Measurements from ENCODE around the gene ARL4D. TPM values are rescaled to one million over a fixed set of nuclear protein-coding genes. Genes with fewer than 3 reads are reported as not detected.

The ARL4D gene
- total and polyA plus RNA-seq, 2 of the 4 experiments (the other 2 are of a cell fraction) = 12.5 to 30.7 TPM

DNA sequence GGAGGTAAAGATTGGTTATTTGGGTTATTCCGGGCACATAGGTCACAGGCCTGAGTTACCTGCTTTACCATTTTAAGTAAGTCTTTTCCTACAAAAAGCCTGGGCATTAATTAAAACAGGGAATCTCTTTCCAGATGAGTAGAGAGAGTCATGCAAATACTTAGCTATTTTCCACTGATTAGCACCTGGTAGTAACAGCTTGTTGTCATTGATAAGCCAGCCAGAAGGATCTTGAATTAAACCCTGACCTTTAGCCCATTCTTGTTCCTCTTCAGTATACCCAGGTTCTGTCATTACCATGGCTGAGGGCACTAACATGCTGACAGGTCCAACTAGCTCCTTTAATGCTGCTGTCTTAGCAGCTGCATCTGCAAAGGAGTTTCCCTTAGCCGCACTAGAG is 44.4 kb upstream of the ARL4D start:
- intact Hi-C loops (cut with micrococcal nuclease) = no loop called here
- CTCF ChIA-PET = no interaction called here
- WGBS, 2 experiments (ENCODE audit: extremely low coverage in 2 of 2, insufficient read length in 1 of 2) = no CpG with 5 or more reads among the region's 2 CpGs

More for the DNA sequence above, 44.4 kb upstream of the ARL4D start:
- Histone ChIP-seq H3K56ac (ENCODE audit: extremely low read depth, insufficient read depth, low read length) (no peak overlapping the region), H2AK5ac (ENCODE audit: low read depth, low read length) (no peak overlapping the region), H3K18ac (ENCODE audit: low read depth, low read length) (no peak overlapping the region), H3K36me3 (ENCODE audit: control insufficient read depth, insufficient read depth, low read length) (no peaks in the 10 kb centered on the region), H4K20me1 (ENCODE audit: insufficient read depth, low read length) (no peaks in the 10 kb centered on the region), H3K14ac (replicated peaks; ENCODE audit: low read depth, low read length) (no peak overlapping the region), H2AFZ (replicated peaks; ENCODE audit: low read length, poor library complexity) (no peak overlapping the region), H2AK9ac (replicated peaks; ENCODE audit: low read depth, low read length, poor library complexity) (no peak overlapping the region), H2BK15ac (ENCODE audit: low read depth, low read length) (no peak overlapping the region), H2BK5ac (ENCODE audit: low read depth, low read length, poor library complexity, severe bottlenecking) (no peak overlapping the region), H3K9me1 (ENCODE audit: insufficient read depth, low read length) (peaks cover 7% of the 10 kb centered on the region), H4K8ac (ENCODE audit: low read depth in 2 of 2, low read length in 2 of 2) (no peak overlapping the region), H3K4me2 (ENCODE audit: low read depth, low read length) (no peak overlapping the region), H2BK20ac (ENCODE audit: low read depth, low read length) (no peak overlapping the region), H3K23ac (ENCODE audit: low read depth, low read length) (no peak overlapping the region), H3K27me3 (ENCODE audit: control insufficient read depth, insufficient read depth, low read length) (no peaks in the 10 kb centered on the region), H3K79me1 (ENCODE audit: low read depth in 1 of 2, low read length in 2 of 2) (peaks cover 0 to 13% of the 10 kb centered on the region in 2 experiments; a peak in 2 of 4 replicates), H2BK120ac (ENCODE audit: low read depth, low read length) (no peak overlapping the region), H3K9me3 (ENCODE audit: control insufficient read depth, insufficient read depth, low read length) (peaks cover 13% of the 10 kb centered on the region), H4K91ac (ENCODE audit: insufficient read depth, low read depth, low read length) (no peak overlapping the region), H3K4ac (ENCODE audit: low read depth, low read length) (no peak overlapping the region), H4K5ac (ENCODE audit: low read depth, low read length) (no peak overlapping the region), H3K4me1 (ENCODE audit: control insufficient read depth, insufficient read depth, low read length) (peaks cover 7% of the 10 kb centered on the region), H3K9ac (ENCODE audit: low read depth, low read length) (no peak overlapping the region), H3K27ac (ENCODE audit: insufficient read depth, low read length) (no peak overlapping the region), H3K4me3 (ENCODE audit: insufficient read depth, low read depth, low read length) (no peak overlapping the region)
- dilution Hi-C loops (cut with HindIII; ENCODE audit: low sequenced_read_pairs, unreplicated experiment) = no loop called here
- no peak for ATAC-seq (ENCODE audit: low read depth)
- in situ Hi-C loops (cut with MboI; ENCODE audit: low sequenced_read_pairs) = loop anchor here (25.0 kb wide), 1 partner anchor 367 kb away; the partner anchor contains the start of genes PTGES3L, RPL27 and RUNDC1
- POLR2A ChIA-PET (ENCODE audit: unreplicated experiment) = no interaction called here
- TF ChIP-seq, protein P1, sequence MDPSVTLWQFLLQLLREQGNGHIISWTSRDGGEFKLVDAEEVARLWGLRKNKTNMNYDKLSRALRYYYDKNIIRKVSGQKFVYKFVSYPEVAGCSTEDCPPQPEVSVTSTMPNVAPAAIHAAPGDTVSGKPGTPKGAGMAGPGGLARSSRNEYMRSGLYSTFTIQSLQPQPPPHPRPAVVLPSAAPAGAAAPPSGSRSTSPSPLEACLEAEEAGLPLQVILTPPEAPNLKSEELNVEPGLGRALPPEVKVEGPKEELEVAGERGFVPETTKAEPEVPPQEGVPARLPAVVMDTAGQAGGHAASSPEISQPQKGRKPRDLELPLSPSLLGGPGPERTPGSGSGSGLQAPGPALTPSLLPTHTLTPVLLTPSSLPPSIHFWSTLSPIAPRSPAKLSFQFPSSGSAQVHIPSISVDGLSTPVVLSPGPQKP (IDR thresholded peaks at IDR 0.05; ENCODE audit: borderline replicate concordance, low read depth, low read length) = no peak
- TF ChIP-seq MAZ (IDR thresholded peaks at IDR 0.05; ENCODE audit: borderline replicate concordance, low read depth, low read length) = no peak
- no peak for TF ChIP-seq RCOR1 (IDR thresholded peaks at IDR 0.05; ENCODE audit: insufficient replicate concordance, low read length)
- TF ChIP-seq USF2 (IDR thresholded peaks at IDR 0.05; ENCODE audit: low read depth, low read length) = no peak
- no peak for TF ChIP-seq CEBPB (IDR thresholded peaks at IDR 0.05; ENCODE audit: low read depth, low read length)
- TF ChIP-seq POLR2A (IDR thresholded peaks at IDR 0.05; ENCODE audit: low read depth, low read length) = no peak
- TF ChIP-seq, protein P2, sequence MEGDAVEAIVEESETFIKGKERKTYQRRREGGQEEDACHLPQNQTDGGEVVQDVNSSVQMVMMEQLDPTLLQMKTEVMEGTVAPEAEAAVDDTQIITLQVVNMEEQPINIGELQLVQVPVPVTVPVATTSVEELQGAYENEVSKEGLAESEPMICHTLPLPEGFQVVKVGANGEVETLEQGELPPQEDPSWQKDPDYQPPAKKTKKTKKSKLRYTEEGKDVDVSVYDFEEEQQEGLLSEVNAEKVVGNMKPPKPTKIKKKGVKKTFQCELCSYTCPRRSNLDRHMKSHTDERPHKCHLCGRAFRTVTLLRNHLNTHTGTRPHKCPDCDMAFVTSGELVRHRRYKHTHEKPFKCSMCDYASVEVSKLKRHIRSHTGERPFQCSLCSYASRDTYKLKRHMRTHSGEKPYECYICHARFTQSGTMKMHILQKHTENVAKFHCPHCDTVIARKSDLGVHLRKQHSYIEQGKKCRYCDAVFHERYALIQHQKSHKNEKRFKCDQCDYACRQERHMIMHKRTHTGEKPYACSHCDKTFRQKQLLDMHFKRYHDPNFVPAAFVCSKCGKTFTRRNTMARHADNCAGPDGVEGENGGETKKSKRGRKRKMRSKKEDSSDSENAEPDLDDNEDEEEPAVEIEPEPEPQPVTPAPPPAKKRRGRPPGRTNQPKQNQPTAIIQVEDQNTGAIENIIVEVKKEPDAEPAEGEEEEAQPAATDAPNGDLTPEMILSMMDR (conservative IDR thresholded peaks at IDR 0.05; ENCODE audit: low read depth, low read length) = no peak
- no peak for TF ChIP-seq FOS (IDR thresholded peaks at IDR 0.05; ENCODE audit: low read depth, low read length)
- TF ChIP-seq NFE2L2 (IDR thresholded peaks at IDR 0.05; ENCODE audit: low read depth, low read length) = no peak
- TF ChIP-seq BHLHE40 (IDR thresholded peaks at IDR 0.05; ENCODE audit: low read depth, low read length) = no peak
- no peak for TF ChIP-seq RFX5 (IDR thresholded peaks at IDR 0.05; ENCODE audit: low read depth, low read length)
- no peak for TF ChIP-seq RAD21 (IDR thresholded peaks at IDR 0.05; ENCODE audit: low read length)
- TF ChIP-seq SMC3 (IDR thresholded peaks at IDR 0.05; ENCODE audit: low read depth, low read length) = no peak
- TF ChIP-seq CHD1 (IDR thresholded peaks at IDR 0.05; ENCODE audit: low read depth, low read length) = no peak
- TF ChIP-seq MAFK (IDR thresholded peaks at IDR 0.05; ENCODE audit: low read depth, low read length) = no peak
- TF ChIP-seq MXI1 (IDR thresholded peaks at IDR 0.05; ENCODE audit: borderline replicate concordance, low read depth, low read length) = no peak
- BruUV-seq (replicated peaks) = no TSS peak
- DNase-seq = no peak
